Ecto neural progenitor cell (in vitro differentiated cells): ENCODE measurements around the gene FGF21.

Experiments used
- DNase-seq: peaks from one replicate; pipeline ENCODE4 v3.0.0-alpha.2; 2018; ENCODE audit warnings: low spot score

Gene FGF21

GRCh38 chr19:48728911-48729664, 26.2 kb upstream of the FGF21 start:
- peak; percentile 58 for DNase-seq

DNA sequence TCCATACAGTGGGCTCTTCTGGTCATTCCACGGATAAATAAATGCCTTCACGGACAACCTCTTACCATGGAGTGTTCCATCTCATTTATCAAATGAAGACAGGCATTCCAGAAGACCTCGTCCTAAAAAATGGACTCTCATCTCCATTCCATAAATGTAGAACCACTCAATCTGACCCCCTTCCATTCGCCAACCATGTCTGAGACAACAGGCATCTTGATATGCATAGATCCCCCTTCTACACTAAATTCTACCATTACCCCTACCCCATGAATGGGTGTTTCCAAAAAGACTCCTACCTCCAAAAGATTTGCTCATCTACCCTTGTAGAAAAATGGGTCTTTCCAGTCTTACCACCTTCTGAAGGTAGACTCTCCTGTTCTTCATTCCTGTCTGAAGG, 23.9 kb upstream of the FGF21 start:
- no peak for DNase-seq

- no peak for DNase-seq
Observed at GRCh38 chr19:48734625-48735024, 20.7 kb upstream of the FGF21 start.

DNA sequence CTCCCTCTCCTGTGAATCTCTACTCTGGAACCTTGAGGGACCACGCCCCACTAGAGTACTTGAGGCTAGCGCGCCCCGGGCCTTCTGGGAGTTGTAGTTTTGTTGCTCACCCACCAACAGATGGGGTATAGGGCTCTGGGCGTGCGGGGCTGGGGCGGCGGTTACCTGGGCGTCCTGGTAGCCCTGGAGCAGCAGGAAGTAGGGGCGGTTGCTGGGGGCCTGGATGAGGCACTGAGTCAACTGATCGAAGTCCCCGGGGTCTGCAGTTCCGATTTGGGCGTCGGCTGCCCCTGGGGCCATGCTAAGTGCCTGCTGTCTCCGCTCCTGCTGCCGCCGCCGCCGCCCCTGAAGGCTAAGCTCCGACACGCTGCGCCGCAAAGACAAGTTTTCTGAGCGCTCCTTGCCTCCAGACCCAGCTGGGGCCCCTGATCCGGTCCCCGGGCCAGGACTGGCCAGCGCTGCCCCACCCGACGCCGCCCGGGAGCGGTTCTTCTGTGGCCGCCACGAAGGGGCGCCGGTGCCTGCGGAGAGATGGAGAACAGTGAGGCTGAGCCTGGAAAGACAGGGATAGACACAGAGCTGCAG, 20.2 kb upstream of the FGF21 start:
- peak; percentile 82 for DNase-seq

DNA sequence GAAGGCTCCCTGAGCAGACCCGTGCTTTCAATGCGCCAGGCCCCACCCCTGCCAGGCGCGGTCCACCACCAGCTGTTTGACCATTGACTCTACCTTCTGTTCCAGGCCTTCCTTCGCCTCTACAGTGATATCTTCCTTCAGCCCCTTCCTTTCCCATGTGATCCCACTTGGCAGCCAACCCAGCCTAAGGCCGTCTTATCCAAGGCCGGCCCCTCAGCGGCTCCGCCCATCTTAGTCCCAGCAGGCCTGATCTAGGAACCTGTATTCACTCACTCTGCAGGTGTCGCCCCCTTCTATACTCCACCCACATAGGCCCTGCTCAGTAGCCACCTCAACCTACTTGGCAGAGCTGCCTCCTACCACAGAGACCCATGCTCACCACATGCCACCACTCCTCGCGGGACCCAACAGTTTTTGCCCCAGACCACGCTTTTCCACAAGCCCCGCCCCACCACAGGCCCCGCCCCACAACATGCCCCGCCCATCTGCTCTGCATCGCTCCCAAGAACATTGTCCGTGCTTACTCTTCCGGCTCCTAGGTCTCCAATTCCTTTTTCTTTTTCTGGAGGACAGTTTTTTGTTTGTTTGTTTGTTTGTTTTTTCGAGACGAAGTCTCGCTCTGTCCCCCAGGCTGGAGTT, 17.8 kb upstream of the FGF21 start:
- peak; percentile 60 for DNase-seq

DNA sequence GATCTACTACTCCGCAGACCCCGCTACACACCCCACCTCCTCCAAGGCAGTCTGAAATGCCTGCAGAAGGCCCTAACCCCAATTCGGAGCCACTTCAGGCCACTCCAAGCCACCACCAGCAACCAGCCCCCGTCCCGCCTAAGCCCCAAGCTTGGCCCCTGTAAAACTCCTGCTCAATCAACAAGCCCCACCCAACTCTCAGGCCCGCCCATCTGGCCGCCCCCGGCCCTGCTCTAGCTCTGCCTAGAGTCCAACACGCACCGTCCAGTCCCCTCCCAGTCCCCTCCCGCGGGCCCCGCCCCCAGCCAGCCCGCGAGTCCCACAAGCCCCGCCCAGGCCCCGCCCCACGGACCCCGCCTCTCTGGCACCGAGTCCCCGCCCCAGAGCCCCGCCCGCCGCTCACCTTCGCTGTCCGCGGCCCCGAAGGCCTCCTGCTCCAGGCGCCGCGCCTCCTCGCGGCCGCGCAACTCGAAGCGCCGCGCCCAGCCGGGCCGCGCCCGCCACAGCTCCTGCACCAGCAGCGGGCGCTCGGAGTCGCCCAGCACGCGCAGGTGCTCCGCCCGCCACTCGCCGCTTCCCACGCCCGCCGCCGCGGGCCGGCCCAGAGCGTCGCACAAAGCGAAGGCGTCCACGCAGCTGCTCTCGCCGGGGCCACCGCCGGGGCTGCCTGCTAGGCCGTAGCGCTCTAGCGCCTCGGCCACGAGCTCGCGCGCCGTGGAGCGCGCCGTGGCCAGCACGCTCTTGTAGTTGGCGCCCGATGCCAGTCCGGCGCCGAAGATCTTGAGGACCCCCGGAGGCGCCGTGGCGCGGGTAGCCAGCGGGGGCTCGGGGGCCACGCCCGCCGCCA, 16.5 kb upstream of the FGF21 start:
- peak; percentile 100 for DNase-seq

DNA sequence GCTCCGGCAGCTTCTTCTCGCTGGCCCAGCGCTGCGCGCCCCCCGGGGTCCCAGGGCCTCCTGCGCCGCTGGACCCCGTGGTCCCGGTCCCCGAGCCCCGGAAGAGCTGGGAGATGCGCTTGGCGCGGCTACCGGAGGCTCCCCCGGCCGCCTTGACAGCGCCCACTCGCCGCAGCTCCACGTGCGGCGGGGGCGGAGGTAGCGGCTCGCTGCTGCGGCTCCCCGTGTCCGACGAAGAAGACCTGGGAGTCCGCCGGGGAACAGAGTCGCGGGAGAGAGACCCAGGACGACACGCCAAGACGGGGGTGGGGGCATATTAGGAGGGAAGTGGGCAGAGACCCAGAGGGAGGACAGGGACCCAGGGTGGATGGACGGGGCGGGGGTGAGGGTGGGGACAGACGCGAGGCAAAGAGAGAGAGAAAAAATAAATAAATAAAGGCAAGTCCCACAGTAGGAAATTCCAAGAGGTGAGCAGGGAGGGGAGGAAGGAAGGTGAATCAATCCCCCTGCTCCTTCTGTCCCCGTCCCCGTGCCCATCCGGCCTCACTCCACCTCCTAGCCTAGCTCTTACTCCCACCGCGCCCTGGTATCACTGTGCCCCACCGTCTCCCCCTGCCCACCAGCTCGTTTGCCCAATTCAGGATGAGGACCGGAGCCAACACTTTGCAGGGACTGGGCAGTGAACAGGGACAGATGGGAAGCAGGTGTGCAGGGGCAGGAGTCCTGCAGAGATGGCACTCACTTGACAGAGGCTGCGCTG, 15.7 kb upstream of the FGF21 start:
- DNase-seq: peak; percentile 54

GRCh38 chr19:48740164-48740972, 15.0 kb upstream of the FGF21 start, which contains the start of gene RASIP1:
Gene RASIP1, minus strand, starts transcription at chr19:48740610. Its CDS starts 328 bp downstream, at chr19:48740282.
- DNase-seq: peak; percentile 59

DNA sequence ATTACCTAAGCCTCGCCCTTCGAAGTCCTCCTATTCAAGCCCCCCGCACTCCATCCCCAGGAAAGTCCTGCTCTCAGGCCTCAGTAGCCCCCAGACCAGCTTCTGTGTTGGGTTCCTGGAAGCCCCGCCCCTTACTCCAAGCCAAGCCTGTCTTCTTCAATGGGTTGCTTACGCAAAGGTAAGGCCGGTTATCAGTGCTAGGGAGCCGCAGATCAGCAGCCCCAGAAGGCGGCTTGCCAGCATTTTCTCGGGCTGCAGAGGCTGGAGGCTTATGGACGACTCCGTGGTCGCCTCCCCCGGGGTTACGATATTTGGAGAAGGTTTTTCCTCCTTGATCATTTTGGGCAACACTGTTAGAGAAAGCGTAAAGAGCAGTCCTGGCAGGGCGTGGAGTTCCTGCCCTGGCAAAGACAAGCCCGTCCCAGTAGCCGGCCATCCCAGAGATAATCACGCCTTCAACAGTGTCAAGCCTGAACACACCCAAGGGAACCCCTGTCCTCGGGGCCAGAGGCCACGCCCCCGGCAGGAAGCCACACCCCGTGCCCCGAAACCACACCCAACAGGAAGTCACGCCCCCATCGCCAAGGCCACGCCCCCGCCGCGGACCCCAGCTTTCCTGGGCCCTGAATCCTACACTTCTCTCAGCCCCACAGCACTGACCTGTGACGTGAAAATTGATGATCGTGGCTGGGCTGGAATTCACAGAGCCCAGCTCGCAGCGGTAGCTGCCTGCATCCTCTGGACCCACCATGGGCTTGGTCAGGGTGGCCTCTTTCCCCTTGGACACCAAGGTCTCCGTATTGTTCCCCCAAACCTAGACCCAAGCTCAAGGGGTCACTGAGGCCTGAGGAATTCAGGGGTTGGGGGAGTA, 14.0 kb upstream of the FGF21 start:
- DNase-seq: peak; percentile 83

GRCh38 chr19:48742096-48742495, 13.2 kb upstream of the FGF21 start:
- DNase-seq: no peak

DNA sequence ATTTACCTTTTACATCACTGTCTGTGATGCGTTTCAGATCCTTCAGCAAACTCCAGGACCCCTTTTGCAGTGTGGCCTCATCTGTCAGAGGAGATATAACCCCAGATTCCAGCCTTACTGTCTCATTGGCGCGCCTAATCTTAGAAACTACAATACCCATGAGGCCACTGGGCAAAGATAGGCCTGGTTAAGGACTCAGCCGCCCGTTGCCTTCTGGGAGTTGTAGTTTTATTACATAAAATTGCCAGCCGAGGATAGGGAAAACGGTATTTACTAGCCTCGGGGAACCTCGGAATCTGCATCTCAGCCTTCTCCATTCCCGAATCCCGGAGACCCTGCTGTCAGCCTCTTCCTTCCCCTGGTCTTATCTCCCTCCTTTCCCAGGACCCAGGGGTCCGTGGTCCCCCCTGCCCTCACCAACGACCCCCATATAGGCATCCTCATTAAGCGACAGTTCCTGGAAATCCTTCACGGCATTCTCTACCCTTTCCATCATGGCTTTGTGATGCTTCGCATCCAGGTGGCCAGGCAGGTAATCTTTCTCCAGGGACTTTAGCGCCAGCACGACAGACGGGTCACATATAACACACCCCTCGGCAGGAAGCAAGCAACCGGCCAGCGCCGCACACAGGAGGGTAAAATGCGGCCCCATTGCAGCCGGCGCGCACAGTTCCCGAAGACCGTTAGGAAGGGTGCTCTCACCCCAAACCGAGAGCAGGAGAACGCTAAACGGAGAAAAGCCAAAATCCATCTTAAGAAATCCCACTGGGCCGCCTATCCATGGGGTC, 9.9 kb upstream of the FGF21 start:
- peak; percentile 64 for DNase-seq

GRCh38 chr19:48746110-48746509, 9.2 kb upstream of the FGF21 start:
- no peak for DNase-seq

DNA sequence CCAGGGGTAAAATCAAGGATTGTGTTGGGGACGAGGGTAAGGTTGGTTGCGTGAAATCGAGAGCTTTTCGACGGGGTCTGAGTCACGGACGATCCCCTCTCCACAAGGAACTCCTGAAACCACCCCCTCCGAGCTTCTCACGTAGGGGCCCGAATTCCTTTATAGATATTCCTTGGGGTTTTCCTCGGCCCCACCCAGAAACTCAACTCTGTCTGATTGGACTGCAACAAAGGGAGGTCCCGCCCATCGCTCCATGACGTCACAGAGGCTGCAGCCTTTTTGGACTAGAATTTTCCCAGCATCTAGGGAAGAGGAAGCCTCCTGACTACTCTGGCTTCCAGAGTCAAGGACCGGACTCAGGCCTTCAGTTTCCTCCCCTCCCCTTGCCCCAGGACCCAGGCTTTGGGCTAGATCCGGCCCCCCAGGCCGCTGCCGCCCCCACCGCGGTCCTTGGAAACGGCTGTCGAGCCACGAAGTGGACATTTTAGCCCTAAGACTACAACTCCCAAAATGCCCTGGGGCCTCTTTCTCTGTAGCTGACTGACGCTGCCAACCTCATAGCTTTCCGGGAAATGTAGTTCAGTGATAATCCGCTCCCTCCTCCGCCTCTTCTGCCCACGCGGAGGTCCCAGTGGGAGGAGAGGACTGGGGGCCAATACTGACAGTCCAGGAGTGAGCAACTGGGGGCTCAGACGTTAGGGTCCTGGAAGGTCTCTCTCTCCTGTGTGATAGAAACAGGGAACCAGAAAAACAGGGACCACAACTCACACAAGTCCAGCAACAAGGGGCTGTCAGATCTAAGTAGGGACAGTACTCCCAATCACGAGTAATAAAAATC, 8.4 kb upstream of the FGF21 start, which contains the start of gene IZUMO1:
IZUMO1 (minus strand) TSS at position 172 of the 838 bp plus-strand sequence. CDS start 1,050 bp downstream, outside the sequence.
- peak; percentile 91 for DNase-seq

DNA sequence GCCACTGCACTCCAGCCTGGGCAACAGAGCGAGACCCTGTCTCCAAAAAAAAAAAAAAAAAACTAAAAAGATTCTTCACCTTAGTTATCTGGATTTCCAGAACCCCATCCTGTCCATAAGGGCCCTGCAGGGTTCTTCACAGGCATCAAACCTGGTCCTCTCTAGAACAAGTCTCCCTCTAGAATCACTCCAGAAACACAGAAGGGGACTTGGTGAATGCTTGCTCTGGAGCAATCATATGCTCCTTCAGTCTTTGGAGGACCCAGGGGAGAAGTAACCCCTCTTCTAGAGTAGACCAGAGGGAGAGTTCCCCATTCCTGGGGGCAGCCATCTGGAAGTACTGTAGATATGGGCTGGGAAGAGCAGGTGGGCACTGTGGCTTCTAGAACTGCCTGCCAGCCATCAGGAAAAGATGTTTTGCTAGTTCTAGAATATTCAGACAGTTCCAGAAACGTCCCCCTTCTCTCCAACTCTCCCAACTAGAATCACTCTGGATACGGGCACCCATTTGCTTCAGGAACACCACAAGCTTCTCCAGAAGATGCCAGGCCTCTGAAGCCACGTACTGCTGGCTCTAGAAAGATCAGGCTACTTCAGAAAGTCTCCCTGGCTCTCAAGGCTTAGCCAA, 5.6 kb upstream of the FGF21 start:
- DNase-seq: no peak

GRCh38 chr19:48750351-48750750, 5.0 kb upstream of the FGF21 start:
- no peak for DNase-seq

DNA sequence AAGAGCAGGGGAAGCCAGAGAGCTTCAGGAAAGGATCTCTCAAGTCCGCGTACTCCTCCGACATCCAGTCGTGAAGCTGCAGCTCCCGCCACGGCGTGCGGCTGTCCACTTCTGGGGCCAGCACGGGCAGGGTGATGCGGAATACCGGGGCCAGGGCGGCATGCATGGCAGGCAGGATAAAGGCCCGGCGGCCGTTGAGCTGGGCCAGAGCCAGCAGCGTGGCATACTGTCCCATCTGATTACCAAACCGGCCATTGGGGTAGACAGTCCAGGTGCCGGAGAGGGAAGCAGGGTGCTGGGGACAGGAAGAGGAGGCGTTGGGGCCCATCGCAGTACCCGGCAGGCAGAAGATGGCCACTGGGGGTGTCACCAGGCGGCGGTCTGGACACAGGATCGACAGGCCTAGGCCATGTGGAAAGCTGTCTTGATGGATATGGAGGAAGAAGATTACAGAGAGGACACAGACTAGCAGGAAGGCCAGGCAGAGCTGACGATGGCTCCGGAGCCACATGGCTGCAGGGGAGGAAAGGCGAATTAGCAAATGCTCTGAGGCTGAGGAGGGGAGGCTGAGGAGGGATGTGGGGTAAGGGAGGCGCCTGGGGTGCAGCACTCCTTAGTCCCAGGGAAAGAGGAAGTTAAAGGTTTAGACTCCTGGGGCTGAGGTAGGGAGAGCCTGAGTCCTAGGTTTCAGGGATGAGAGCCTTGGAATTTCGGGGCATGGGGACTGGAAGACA, 4.4 kb upstream of the FGF21 start:
- DNase-seq: no peak
